ENCODE measurements around the gene EYA2.

Gene EYA2

GRCh38 chr20:46964618-46965455 lies 70.2 kb downstream of the EYA2 start:
- H3K36me3 Mint-ChIP-seq (ENCODE audit: insufficient read depth): no peaks in the 10 kb centered on the region
- no peaks in the 10 kb centered on the region for H3K9me3 Mint-ChIP-seq
- no peak overlapping the region for H3K27ac Mint-ChIP-seq (ENCODE audit: low read depth)
- H3K4me1 Mint-ChIP-seq: no peaks in the 10 kb centered on the region
- DNase-seq (ENCODE audit: low spot score in 2 of 2) (no peak), ATAC-seq (replicated peaks; ENCODE audit: extremely low read depth, poor library complexity, severe bottlenecking) (no peak)
- peaks cover 20% of the 10 kb centered on the region for H3K27me3 Mint-ChIP-seq
- no peak overlapping the region for H3K4me3 Mint-ChIP-seq

- Mint-ChIP-seq H3K9me3 (no peaks in the 10 kb centered on the region), H3K4me1 (peaks cover under 1% of the 10 kb centered on the region), H3K27ac (ENCODE audit: low read depth) (no peak overlapping the region), H3K36me3 (ENCODE audit: insufficient read depth) (no peaks in the 10 kb centered on the region), H3K4me3 (no peak overlapping the region), H3K27me3 (peaks cover 27% of the 10 kb centered on the region)
- DNase-seq (ENCODE audit: low spot score in 2 of 2) (no peak), ATAC-seq (replicated peaks; ENCODE audit: extremely low read depth, poor library complexity, severe bottlenecking) (no peak)
These were observed 70.8 kb downstream of the EYA2 start for GRCh38 chr20:46965477-46965876.

- no peak for DNase-seq (ENCODE audit: low spot score in 2 of 2)
- H3K36me3 Mint-ChIP-seq (ENCODE audit: insufficient read depth): no peaks in the 10 kb centered on the region
- H3K4me3 Mint-ChIP-seq: no peak overlapping the region
- H3K27ac Mint-ChIP-seq (ENCODE audit: low read depth): no peak overlapping the region
- peaks cover 9% of the 10 kb centered on the region for H3K4me1 Mint-ChIP-seq
- peaks cover 47% of the 10 kb centered on the region for H3K27me3 Mint-ChIP-seq
- H3K9me3 Mint-ChIP-seq: no peaks in the 10 kb centered on the region
- ATAC-seq (replicated peaks; ENCODE audit: extremely low read depth, poor library complexity, severe bottlenecking): no peak
These were observed 73.0 kb downstream of the EYA2 start for GRCh38 chr20:46967646-46968045.

- DNase-seq (ENCODE audit: low spot score in 2 of 2) (no peak), ATAC-seq (replicated peaks; ENCODE audit: extremely low read depth, poor library complexity, severe bottlenecking) (no peak)
- Mint-ChIP-seq H3K36me3 (ENCODE audit: insufficient read depth) (no peaks in the 10 kb centered on the region), H3K9me3 (no peaks in the 10 kb centered on the region), H3K4me1 (peaks cover 9% of the 10 kb centered on the region), H3K27me3 (peaks cover 50% of the 10 kb centered on the region), H3K4me3 (no peak overlapping the region), H3K27ac (ENCODE audit: low read depth) (no peak overlapping the region)
These were observed 76.4 kb downstream of the EYA2 start for GRCh38 chr20:46970937-46971630.

GRCh38 chr20:46973766-46974165 lies 79.1 kb downstream of the EYA2 start:
- H3K4me3 Mint-ChIP-seq: no peak overlapping the region
- H3K27me3 Mint-ChIP-seq: peaks cover 65% of the 10 kb centered on the region
- H3K36me3 Mint-ChIP-seq (ENCODE audit: insufficient read depth): no peaks in the 10 kb centered on the region
- no peak overlapping the region for H3K27ac Mint-ChIP-seq (ENCODE audit: low read depth)
- no peaks in the 10 kb centered on the region for H3K9me3 Mint-ChIP-seq
- no peak for ATAC-seq (replicated peaks; ENCODE audit: extremely low read depth, poor library complexity, severe bottlenecking)
- peaks cover 9% of the 10 kb centered on the region for H3K4me1 Mint-ChIP-seq
- DNase-seq (ENCODE audit: low spot score in 2 of 2): no peak

- DNase-seq (ENCODE audit: low spot score in 2 of 2): no peak
- peaks cover 73% of the 10 kb centered on the region for H3K27me3 Mint-ChIP-seq
These were observed 80.2 kb downstream of the EYA2 start for GRCh38 chr20:46974669-46975434.

GRCh38 chr20:46975976-46976375 lies 81.3 kb downstream of the EYA2 start:
- peaks cover 4% of the 10 kb centered on the region for H3K4me1 Mint-ChIP-seq

More at GRCh38 chr20:46974669-46975434, 80.2 kb downstream of the EYA2 start:
- H3K36me3 Mint-ChIP-seq (ENCODE audit: insufficient read depth): no peaks in the 10 kb centered on the region
- no peak overlapping the region for H3K27ac Mint-ChIP-seq (ENCODE audit: low read depth)
- no peaks in the 10 kb centered on the region for H3K9me3 Mint-ChIP-seq
- H3K4me3 Mint-ChIP-seq: no peak overlapping the region
- ATAC-seq (replicated peaks; ENCODE audit: extremely low read depth, poor library complexity, severe bottlenecking): no peak
- peaks cover 9% of the 10 kb centered on the region for H3K4me1 Mint-ChIP-seq

GRCh38 chr20:46977204-46977603 lies 82.6 kb downstream of the EYA2 start:
- H3K27ac Mint-ChIP-seq (ENCODE audit: low read depth): no peak overlapping the region
- no peaks in the 10 kb centered on the region for H3K4me1 Mint-ChIP-seq
- DNase-seq (ENCODE audit: low spot score in 2 of 2) (no peak), ATAC-seq (replicated peaks; ENCODE audit: extremely low read depth, poor library complexity, severe bottlenecking) (no peak)
- peaks cover 1% of the 10 kb centered on the region for H3K9me3 Mint-ChIP-seq
- no peaks in the 10 kb centered on the region for H3K36me3 Mint-ChIP-seq (ENCODE audit: insufficient read depth)
- H3K4me3 Mint-ChIP-seq: no peak overlapping the region
- H3K27me3 Mint-ChIP-seq: peaks cover 68% of the 10 kb centered on the region

More at GRCh38 chr20:46975976-46976375, 81.3 kb downstream of the EYA2 start:
- no peak for ATAC-seq (replicated peaks; ENCODE audit: extremely low read depth, poor library complexity, severe bottlenecking)
- Mint-ChIP-seq H3K36me3 (ENCODE audit: insufficient read depth) (no peaks in the 10 kb centered on the region), H3K4me3 (no peak overlapping the region), H3K27me3 (peaks cover 73% of the 10 kb centered on the region), H3K27ac (ENCODE audit: low read depth) (no peak overlapping the region), H3K9me3 (no peaks in the 10 kb centered on the region)
- DNase-seq (ENCODE audit: low spot score in 2 of 2): no peak

GRCh38 chr20:46977909-46978588 lies 83.4 kb downstream of the EYA2 start:
- no peaks in the 10 kb centered on the region for H3K4me1 Mint-ChIP-seq
- H3K27ac Mint-ChIP-seq (ENCODE audit: low read depth): no peak overlapping the region
- H3K36me3 Mint-ChIP-seq (ENCODE audit: insufficient read depth): no peaks in the 10 kb centered on the region
- DNase-seq (ENCODE audit: low spot score in 2 of 2): no peak
- H3K27me3 Mint-ChIP-seq: peaks cover 67% of the 10 kb centered on the region
- no peak for ATAC-seq (replicated peaks; ENCODE audit: extremely low read depth, poor library complexity, severe bottlenecking)
- H3K4me3 Mint-ChIP-seq: no peak overlapping the region
- H3K9me3 Mint-ChIP-seq: peaks cover 6% of the 10 kb centered on the region

GRCh38 chr20:46978951-46979491 lies 84.4 kb downstream of the EYA2 start:
- DNase-seq (ENCODE audit: low spot score in 2 of 2) (no peak), ATAC-seq (replicated peaks; ENCODE audit: extremely low read depth, poor library complexity, severe bottlenecking) (no peak)
- H3K27me3 Mint-ChIP-seq: peaks cover 70% of the 10 kb centered on the region
- H3K27ac Mint-ChIP-seq (ENCODE audit: low read depth): no peak overlapping the region
- H3K4me3 Mint-ChIP-seq: no peak overlapping the region
- H3K36me3 Mint-ChIP-seq (ENCODE audit: insufficient read depth): no peaks in the 10 kb centered on the region
- no peaks in the 10 kb centered on the region for H3K4me1 Mint-ChIP-seq
- H3K9me3 Mint-ChIP-seq: peaks cover 6% of the 10 kb centered on the region

GRCh38 chr20:46979603-46980241 lies 85.1 kb downstream of the EYA2 start:
- H3K27me3 Mint-ChIP-seq: peaks cover 73% of the 10 kb centered on the region
- DNase-seq (ENCODE audit: low spot score in 2 of 2) (no peak), ATAC-seq (replicated peaks; ENCODE audit: extremely low read depth, poor library complexity, severe bottlenecking) (no peak)
- H3K27ac Mint-ChIP-seq (ENCODE audit: low read depth): no peak overlapping the region
- H3K36me3 Mint-ChIP-seq (ENCODE audit: insufficient read depth): no peaks in the 10 kb centered on the region
- H3K4me3 Mint-ChIP-seq: no peak overlapping the region
- H3K4me1 Mint-ChIP-seq: no peaks in the 10 kb centered on the region
- H3K9me3 Mint-ChIP-seq: peaks cover 6% of the 10 kb centered on the region
